Amygdala (tissue), 56 donors: ENCODE results near the gene TLR7.

ENCODE experiments used
- DNase-seq, 56 donors: peaks; one replicate each; lab custom pipeline; 2025; lab: John Stamatoyannopoulos, UW

The TLR7 gene

GRCh38 chrX:12887767-12888166 is 20.9 kb downstream of the TLR7 start:
- DNase-seq = no peak

GRCh38 chrX:12890467-12890866 is 23.6 kb downstream of the TLR7 start:
- no peak for DNase-seq

GRCh38 chrX:12891171-12891570 is 24.3 kb downstream of the TLR7 start:
- no peak for DNase-seq

- DNase-seq = no peak
These were observed 25.1 kb downstream of the TLR7 start for GRCh38 chrX:12891915-12892506.

GRCh38 chrX:12892716-12893115 is 25.8 kb downstream of the TLR7 start:
- DNase-seq = no peak

- DNase-seq = peak in 16 of 56 donors; percentile 0 to 43 (median 0)
These were observed 27.5 kb downstream of the TLR7 start for GRCh38 chrX:12894074-12895030.

GRCh38 chrX:12895866-12896265 is 29.0 kb downstream of the TLR7 start:
- DNase-seq = no peak

- no peak for DNase-seq
These were observed 30.1 kb downstream of the TLR7 start for GRCh38 chrX:12896935-12897334.

- DNase-seq = no peak
These were observed 31.2 kb downstream of the TLR7 start for GRCh38 chrX:12898073-12898472.

GRCh38 chrX:12899506-12899905 is 32.6 kb downstream of the TLR7 start:
- no peak for DNase-seq

GRCh38 chrX:12901486-12901885 is 34.6 kb downstream of the TLR7 start:
- peak in 34 of 56 donors; percentile 0 to 54 (median 4) for DNase-seq

GRCh38 chrX:12903646-12904045 is 36.8 kb downstream of the TLR7 start:
- DNase-seq = no peak

- no peak for DNase-seq
These were observed 39.3 kb downstream of the TLR7 start, which contains the start of gene TLR8 for GRCh38 chrX:12906046-12906761. Gene TLR8, plus strand, starts transcription at chrX:12906620. Its CDS starts 87 bp downstream, at chrX:12906707.

- DNase-seq = no peak
These were observed 43.7 kb downstream of the TLR7 start for GRCh38 chrX:12910423-12911121.

- DNase-seq = no peak
These were observed 44.2 kb downstream of the TLR7 start for GRCh38 chrX:12911122-12911470.

GRCh38 chrX:12912791-12913482 is 46.1 kb downstream of the TLR7 start:
- no peak for DNase-seq

- DNase-seq = no peak
These were observed 50.9 kb downstream of the TLR7 start for GRCh38 chrX:12917753-12918152.

- DNase-seq = no peak
These were observed 52.2 kb downstream of the TLR7 start for GRCh38 chrX:12919051-12919450.

- DNase-seq = no peak
These were observed 52.7 kb downstream of the TLR7 start for GRCh38 chrX:12919620-12920019.

- no peak for DNase-seq
These were observed 54.1 kb downstream of the TLR7 start for GRCh38 chrX:12920990-12921389.
